Neural progenitor cell (in vitro differentiated cells): ENCODE results near the gene CPNE4. TPM values are rescaled to one million over a fixed set of nuclear protein-coding genes. Genes with fewer than 3 reads are reported as not detected.

ENCODE experiments used
- DNase-seq: peaks from one replicate; pipeline ENCODE4 v3.0.0-alpha.2; 2016; ENCODE audit warnings: low spot score
- H2AFZ ChIP-seq: fragments of 200-600 bp; sonication (generic); replicated peaks from 2 replicates; pipeline ENCODE4 v1.6.1; 2016; ENCODE audit warnings: antibody characterized with exemption
- H3F3A ChIP-seq: fragments of 200-600 bp; sonication (generic); 2 replicates; pipeline ENCODE4 v1.6.1; 2016; ENCODE audit warnings: antibody characterized with exemption, low read depth
- H3K27ac ChIP-seq: fragments of 200-600 bp; sonication (generic); 2 replicates; pipeline ENCODE4 v1.5.1; 2016; ENCODE audit warnings: mild to moderate bottlenecking
- H3K27me3 ChIP-seq: fragments of 200-600 bp; sonication (generic); 2 replicates; pipeline ENCODE4 v1.6.1; 2016; ENCODE audit warnings: mild to moderate bottlenecking, moderate library complexity
- H3K36me3 ChIP-seq: fragments of 200-600 bp; sonication (generic); 2 replicates; pipeline ENCODE4 v1.5.1; 2016
- H3K4me1 ChIP-seq: fragments of 200-600 bp; sonication (generic); 2 replicates; pipeline ENCODE4 v1.6.1; 2016; ENCODE audit warnings: mixed run types
- H3K4me2 ChIP-seq: fragments of 200-600 bp; sonication (generic); 2 replicates; pipeline ENCODE4 v1.6.1; 2016
- H3K4me3 ChIP-seq: fragments of 200-600 bp; sonication (generic); 2 replicates; pipeline ENCODE4 v1.5.1; 2016
- H3K79me2 ChIP-seq: fragments of 200-600 bp; sonication (generic); 2 replicates; pipeline ENCODE4 v1.6.1; 2016; ENCODE audit warnings: low read depth
- H3K9ac ChIP-seq: fragments of 200-600 bp; sonication (generic); 2 replicates; pipeline ENCODE4 v1.6.1; 2016
- H3K9me3 ChIP-seq: fragments of 200-600 bp; sonication (generic); 2 replicates; pipeline ENCODE4 v1.5.1; 2016; ENCODE audit warnings: low read depth
- H4K20me1 ChIP-seq: fragments of 200-600 bp; sonication (generic); 2 replicates; pipeline ENCODE4 v1.6.1; 2016; ENCODE audit warnings: low read depth
- H3K27ac Mint-ChIP-seq: 3 replicates; pipeline ENCODE4 v1.8.0; 2021; ENCODE audit warnings: mixed read lengths
- H3K27me3 Mint-ChIP-seq: 2 replicates; pipeline ENCODE4 v1.8.0; 2022; ENCODE audit warnings: low read depth, mild to moderate bottlenecking, inconsistent platforms, moderate library complexity, mixed read lengths; ENCODE audit not compliant: insufficient read depth
- H3K36me3 Mint-ChIP-seq: 3 replicates; pipeline ENCODE4 v1.8.0; 2021; ENCODE audit warnings: mixed read lengths
- H3K4me1 Mint-ChIP-seq: 3 replicates; pipeline ENCODE4 v1.8.0; 2021; ENCODE audit warnings: mixed read lengths
- H3K4me3 Mint-ChIP-seq: 3 replicates; pipeline ENCODE4 v1.8.0; 2021; ENCODE audit warnings: mild to moderate bottlenecking, moderate library complexity, mixed read lengths
- H3K9me3 Mint-ChIP-seq: 3 replicates; pipeline ENCODE4 v1.8.0; 2020; ENCODE audit warnings: mixed read lengths
- EZH2 ChIP-seq: fragments of 200-600 bp; sonication (generic); IDR thresholded peaks from 2 replicates; pipeline ENCODE4 v1.6.1; 2017; ENCODE audit warnings: antibody characterized with exemption, mild to moderate bottlenecking, moderate library complexity
- EZH2phosphoT487 ChIP-seq: fragments of 200-600 bp; sonication (generic); IDR thresholded peaks from 2 replicates; pipeline ENCODE4 v1.6.1; 2017; ENCODE audit warnings: antibody characterized with exemption
- total RNA-seq: library from RNA; depleted of rRNA; stranded (reverse); fragments of >200 nt; gene quantifications from 2 replicates; pipeline ENCODE4 v1.2.3, GENCODE V29; 2015; ENCODE audit warnings: low replicate concordance
- TF ChIP-seq, protein P1 (sequence below): fragments of 200-600 bp; sonication (generic); IDR thresholded peaks from 2 replicates; pipeline ENCODE4 v1.5.1; 2017; ENCODE audit warnings: antibody characterized with exemption, mild to moderate bottlenecking

CPNE4 gene
- total RNA-seq, 1 donor from 2014 or later = not detected

DNA sequence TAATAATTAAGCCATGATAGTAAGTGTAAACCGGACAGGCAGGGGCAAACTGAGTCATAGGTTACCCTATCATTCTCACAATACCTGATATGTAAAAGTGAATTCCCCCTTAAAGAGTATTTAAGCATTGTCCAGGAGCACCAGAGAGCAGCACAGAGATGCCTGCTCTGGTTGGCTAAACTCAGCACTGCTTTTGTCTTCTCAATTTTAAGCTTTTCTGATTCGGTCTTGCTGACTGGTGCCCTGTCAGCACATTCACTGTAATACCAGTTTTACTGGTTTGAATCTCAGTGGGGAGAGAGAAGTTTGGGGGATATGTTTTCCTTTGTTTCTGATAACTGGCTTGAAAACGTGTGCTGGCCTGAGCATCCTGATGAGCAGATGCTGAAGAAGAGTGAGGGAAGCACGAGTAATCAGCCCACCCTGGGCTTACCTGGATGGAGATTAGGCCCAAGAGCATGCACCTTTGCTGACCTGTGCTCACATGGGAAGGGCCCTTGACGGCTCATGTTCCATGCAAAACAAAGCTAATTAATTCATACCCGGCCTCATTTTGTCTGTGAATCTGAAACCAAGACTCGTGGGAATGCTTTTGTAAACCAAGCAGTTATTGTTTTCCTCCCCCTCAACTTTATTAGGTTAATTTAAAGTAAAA is 323.6 kb downstream of the CPNE4 start:
- Histone ChIP-seq H3K9me3 (no peaks in the 10 kb centered on the region), H3K4me3 (no peak overlapping the region), H3K36me3 (no peaks in the 10 kb centered on the region), H3K79me2 (no peaks in the 10 kb centered on the region), H3K27ac (no peak overlapping the region), H3K4me2 (no peak overlapping the region), H3K27me3 (no peaks in the 10 kb centered on the region), H4K20me1 (no peaks in the 10 kb centered on the region), H3K9ac (no peak overlapping the region), H2AFZ (peak overlapping the region; percentile 22), H3F3A (no peaks in the 10 kb centered on the region), H3K4me1 (no peaks in the 10 kb centered on the region)
- Mint-ChIP-seq H3K4me3 (no peak overlapping the region), H3K4me1 (peaks cover 4% of the 10 kb centered on the region), H3K36me3 (no peaks in the 10 kb centered on the region), H3K27ac (no peak overlapping the region), H3K27me3 (no peaks in the 10 kb centered on the region), H3K9me3 (peaks cover 2% of the 10 kb centered on the region)
- DNase-seq = no peak
- TF ChIP-seq, protein P1, sequence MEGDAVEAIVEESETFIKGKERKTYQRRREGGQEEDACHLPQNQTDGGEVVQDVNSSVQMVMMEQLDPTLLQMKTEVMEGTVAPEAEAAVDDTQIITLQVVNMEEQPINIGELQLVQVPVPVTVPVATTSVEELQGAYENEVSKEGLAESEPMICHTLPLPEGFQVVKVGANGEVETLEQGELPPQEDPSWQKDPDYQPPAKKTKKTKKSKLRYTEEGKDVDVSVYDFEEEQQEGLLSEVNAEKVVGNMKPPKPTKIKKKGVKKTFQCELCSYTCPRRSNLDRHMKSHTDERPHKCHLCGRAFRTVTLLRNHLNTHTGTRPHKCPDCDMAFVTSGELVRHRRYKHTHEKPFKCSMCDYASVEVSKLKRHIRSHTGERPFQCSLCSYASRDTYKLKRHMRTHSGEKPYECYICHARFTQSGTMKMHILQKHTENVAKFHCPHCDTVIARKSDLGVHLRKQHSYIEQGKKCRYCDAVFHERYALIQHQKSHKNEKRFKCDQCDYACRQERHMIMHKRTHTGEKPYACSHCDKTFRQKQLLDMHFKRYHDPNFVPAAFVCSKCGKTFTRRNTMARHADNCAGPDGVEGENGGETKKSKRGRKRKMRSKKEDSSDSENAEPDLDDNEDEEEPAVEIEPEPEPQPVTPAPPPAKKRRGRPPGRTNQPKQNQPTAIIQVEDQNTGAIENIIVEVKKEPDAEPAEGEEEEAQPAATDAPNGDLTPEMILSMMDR = no peak
- TF ChIP-seq EZH2phosphoT487 (no peak), EZH2 (no peak)

DNA sequence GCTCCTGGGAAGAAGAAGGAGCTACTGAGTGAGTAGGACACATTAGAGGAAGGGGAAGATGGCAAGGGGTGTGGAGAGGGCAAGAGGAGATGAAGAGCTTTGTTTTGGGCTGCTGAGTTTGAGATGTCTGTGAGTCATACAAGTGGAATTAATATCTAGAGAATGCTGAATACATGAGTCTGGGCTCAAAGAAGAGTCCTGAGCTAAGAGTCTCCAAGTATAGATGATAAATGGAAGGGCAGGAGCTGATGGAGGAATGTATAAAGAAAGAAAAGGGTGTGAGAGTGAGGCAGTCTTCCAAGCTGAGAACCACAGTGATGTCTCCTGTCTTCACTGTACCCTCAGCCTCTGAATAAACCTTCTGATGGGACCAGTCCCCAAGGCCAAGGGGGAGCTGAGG is 326.6 kb downstream of the CPNE4 start:
- no peak for TF ChIP-seq EZH2
- no peak for TF ChIP-seq EZH2phosphoT487
- TF ChIP-seq, protein P1 = no peak
- Histone ChIP-seq H3K36me3 (no peaks in the 10 kb centered on the region), H3F3A (no peaks in the 10 kb centered on the region), H3K4me3 (no peak overlapping the region), H3K4me1 (peaks cover 11% of the 10 kb centered on the region), H4K20me1 (no peaks in the 10 kb centered on the region), H3K9ac (no peak overlapping the region), H3K4me2 (no peak overlapping the region), H3K79me2 (no peaks in the 10 kb centered on the region), H2AFZ (no peak overlapping the region), H3K27me3 (no peaks in the 10 kb centered on the region), H3K27ac (no peak overlapping the region), H3K9me3 (no peaks in the 10 kb centered on the region)
- Mint-ChIP-seq H3K27me3 (no peaks in the 10 kb centered on the region), H3K27ac (no peak overlapping the region), H3K4me1 (peaks cover 20% of the 10 kb centered on the region), H3K9me3 (peaks cover 2% of the 10 kb centered on the region), H3K4me3 (no peak overlapping the region), H3K36me3 (no peaks in the 10 kb centered on the region)
- no peak for DNase-seq

DNA sequence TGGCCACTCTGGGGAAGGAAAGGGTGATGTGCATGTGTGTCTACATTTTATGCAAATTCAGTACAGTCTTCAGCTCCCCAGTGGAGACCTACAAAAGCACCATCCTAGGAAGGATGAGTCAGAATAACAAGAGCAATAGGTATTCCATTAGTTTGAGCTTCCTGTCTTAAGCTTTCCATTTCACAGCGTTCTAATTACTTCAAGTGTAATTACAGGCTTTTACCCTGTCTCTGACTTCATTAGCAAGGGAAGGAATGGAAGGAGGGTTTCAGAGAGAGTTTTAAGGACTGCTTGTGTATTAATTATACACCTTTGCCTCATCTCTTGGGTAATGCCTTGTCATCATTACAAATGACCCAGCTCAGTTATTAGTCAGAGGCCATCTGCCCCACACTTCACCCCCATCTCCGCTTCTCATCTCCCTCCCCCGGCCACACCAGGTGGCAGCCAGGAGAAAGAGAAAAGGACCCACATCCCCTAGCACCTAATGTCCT is 329.2 kb downstream of the CPNE4 start:
- Histone ChIP-seq H3K4me3 (no peak overlapping the region), H2AFZ (no peak overlapping the region), H3K27ac (no peak overlapping the region), H4K20me1 (no peaks in the 10 kb centered on the region), H3K27me3 (no peaks in the 10 kb centered on the region), H3K9me3 (no peaks in the 10 kb centered on the region), H3F3A (no peaks in the 10 kb centered on the region), H3K4me2 (no peak overlapping the region), H3K36me3 (no peaks in the 10 kb centered on the region), H3K9ac (no peak overlapping the region), H3K79me2 (no peaks in the 10 kb centered on the region), H3K4me1 (peaks cover 11% of the 10 kb centered on the region)
- Mint-ChIP-seq H3K4me3 (no peak overlapping the region), H3K9me3 (peaks cover 2% of the 10 kb centered on the region), H3K27me3 (peaks cover 3% of the 10 kb centered on the region), H3K36me3 (no peaks in the 10 kb centered on the region), H3K27ac (no peak overlapping the region), H3K4me1 (peaks cover 15% of the 10 kb centered on the region)
- no peak for TF ChIP-seq EZH2phosphoT487
- TF ChIP-seq, protein P1 = no peak
- no peak for TF ChIP-seq EZH2
- DNase-seq = peak; percentile 5
